Left lung (tissue), 10 donors: ENCODE measurements around the gene LGALS1. TPM values are rescaled to one million over a fixed set of nuclear protein-coding genes. Genes with fewer than 3 reads are reported as not detected.

Source experiments
- ATAC-seq: fragments of 200-7000 bp; cut with Tn5 transposase; one replicate; pipeline ENCODE4 v1.9.1; 2020; ENCODE audit warnings: moderate library complexity
- DNase-seq, 4 donors: peaks; one replicate each; pipeline ENCODE4 v3.0.0-alpha.2; 2013 to 2020
- H3K27ac ChIP-seq, 2 donors: fragments of 200-600 bp; sonication (generic) in 1 of 2; one replicate each; pipeline versions ENCODE4 v1.5.0 to v1.8.0; 2020 to 2021
- H3K27me3 ChIP-seq, 2 donors: fragments of 200-600 bp; sonication (generic) in 1 of 2; one replicate each; pipeline versions ENCODE4 v1.5.0 to v1.8.0; 2020 to 2021
- H3K36me3 ChIP-seq, 2 donors: fragments of 200-600 bp; sonication (generic) in 1 of 2; one replicate each; pipeline versions ENCODE4 v1.5.0 to v1.8.0; 2020 to 2021
- H3K4me1 ChIP-seq, 2 donors: fragments of 200-600 bp; one replicate each; pipeline ENCODE4 v1.8.0; 2021
- H3K4me3 ChIP-seq, 2 donors: fragments of 200-600 bp; sonication (generic) in 1 of 2; one replicate each; pipeline versions ENCODE4 v1.5.0 to v1.8.0; 2020 to 2021; ENCODE audit warnings: mild to moderate bottlenecking in 1 of 2
- H3K9me3 ChIP-seq, 2 donors: fragments of 200-600 bp; sonication (generic) in 1 of 2; one replicate each; pipeline versions ENCODE4 v1.5.0 to v1.8.0; 2020 to 2021
- intact Hi-C, 2 donors: fragments of 100-400 bp; cut with DNase I; formaldehyde crosslinking; loops; one replicate each; pipeline versions ENCODE4 v1.11.2 to v1.14.2; 2022
- polyA plus RNA-seq, 6 donors: library from polyadenylated mRNA; unstranded; fragments of 120-200 nt; gene quantifications; one replicate each; pipeline ENCODE4 v1.2.1, GENCODE V29; 2013; ENCODE audit not compliant: insufficient read length in 6 of 6
- total RNA-seq, 2 donors: library from RNA; stranded (reverse); fragmentation: NEBNext Ultra II Directional; extraction: Animal tissue kit (Norgen Biotek cat#: 25700); gene quantifications; one replicate each; pipeline ENCODE4 v1.2.1, GENCODE V29; 2021
- TF ChIP-seq, protein P1 (sequence below), 2 donors: fragments of 200-600 bp; sonication (generic) in 1 of 2; IDR thresholded peaks; one replicate each; pipeline versions ENCODE4 v1.5.0 to v1.8.0; 2021; ENCODE audit warnings: antibody characterized with exemption in 2 of 2
- donor health status: DM: no; HTN: yes; CAD: no.
- donor health status: DM: no; HTN: no; CAD: no.

LGALS1 gene
- total and polyA plus RNA-seq, 8 donors: 575 to 923 (median 750) TPM

DNA sequence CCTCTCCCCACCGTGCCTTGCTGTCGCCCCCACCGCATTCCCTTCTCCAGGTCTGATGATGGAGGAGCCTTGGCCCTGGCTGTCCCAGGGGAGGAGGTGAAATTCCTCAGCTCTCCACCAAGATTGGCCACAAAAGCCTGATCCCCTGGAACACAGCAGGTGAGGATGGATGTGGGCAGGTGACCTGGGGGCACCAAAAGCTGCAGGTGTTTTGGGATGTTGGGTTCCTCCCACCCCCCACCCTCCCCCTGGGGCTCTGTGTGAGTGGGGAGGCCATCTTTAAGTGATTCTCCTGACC, 22.1 kb downstream of the LGALS1 start:
- TF ChIP-seq, protein P1, sequence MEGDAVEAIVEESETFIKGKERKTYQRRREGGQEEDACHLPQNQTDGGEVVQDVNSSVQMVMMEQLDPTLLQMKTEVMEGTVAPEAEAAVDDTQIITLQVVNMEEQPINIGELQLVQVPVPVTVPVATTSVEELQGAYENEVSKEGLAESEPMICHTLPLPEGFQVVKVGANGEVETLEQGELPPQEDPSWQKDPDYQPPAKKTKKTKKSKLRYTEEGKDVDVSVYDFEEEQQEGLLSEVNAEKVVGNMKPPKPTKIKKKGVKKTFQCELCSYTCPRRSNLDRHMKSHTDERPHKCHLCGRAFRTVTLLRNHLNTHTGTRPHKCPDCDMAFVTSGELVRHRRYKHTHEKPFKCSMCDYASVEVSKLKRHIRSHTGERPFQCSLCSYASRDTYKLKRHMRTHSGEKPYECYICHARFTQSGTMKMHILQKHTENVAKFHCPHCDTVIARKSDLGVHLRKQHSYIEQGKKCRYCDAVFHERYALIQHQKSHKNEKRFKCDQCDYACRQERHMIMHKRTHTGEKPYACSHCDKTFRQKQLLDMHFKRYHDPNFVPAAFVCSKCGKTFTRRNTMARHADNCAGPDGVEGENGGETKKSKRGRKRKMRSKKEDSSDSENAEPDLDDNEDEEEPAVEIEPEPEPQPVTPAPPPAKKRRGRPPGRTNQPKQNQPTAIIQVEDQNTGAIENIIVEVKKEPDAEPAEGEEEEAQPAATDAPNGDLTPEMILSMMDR (IDR thresholded peaks at IDR 0.05): no peak
- H3K27ac ChIP-seq: no peak overlapping the region
- intact Hi-C loops: no loop called here
- no peak for DNase-seq
- H3K4me3 ChIP-seq: no peak overlapping the region
- H3K4me1 ChIP-seq: peaks cover 11 to 30% of the 10 kb centered on the region in 2 donors
- peaks cover 0 to 24% of the 10 kb centered on the region in 2 donors for H3K36me3 ChIP-seq
- no peaks in the 10 kb centered on the region for H3K27me3 ChIP-seq
- ATAC-seq: no peak
- no peaks in the 10 kb centered on the region for H3K9me3 ChIP-seq

DNA sequence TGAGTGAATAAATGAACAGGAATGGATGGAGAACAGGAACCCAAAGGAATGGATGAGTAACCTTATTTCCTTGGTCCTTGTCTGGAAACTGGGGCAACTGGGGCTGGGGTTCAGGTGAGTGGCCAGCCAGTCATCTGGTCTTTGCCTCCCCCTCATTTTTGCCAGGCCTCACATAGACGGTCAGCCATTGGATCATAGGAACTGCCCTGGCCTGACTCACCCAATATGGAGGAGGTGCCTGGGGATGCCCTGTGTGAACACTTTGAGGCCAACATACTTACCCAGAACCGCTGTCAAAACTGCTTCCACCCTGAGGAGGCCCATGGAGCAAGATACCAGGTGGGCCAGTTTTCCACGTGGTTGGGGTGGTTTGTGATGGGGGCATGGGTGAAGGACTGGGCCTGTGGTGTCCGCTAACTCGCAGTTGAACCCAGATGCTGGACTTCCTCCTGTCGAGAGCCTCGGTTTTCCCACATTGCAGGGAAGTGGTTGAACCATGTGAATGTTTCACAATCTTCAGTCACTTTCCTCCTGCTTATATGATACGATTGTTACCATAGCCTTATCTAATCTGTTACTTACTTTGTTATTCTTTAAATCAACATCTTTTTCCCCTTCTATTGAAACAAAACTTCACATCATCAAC, 25.8 kb downstream of the LGALS1 start:
- H3K9me3 ChIP-seq: no peaks in the 10 kb centered on the region
- intact Hi-C loops: no loop called here
- H3K4me1 ChIP-seq: peaks cover 5 to 32% of the 10 kb centered on the region in 2 donors
- no peak for ATAC-seq
- TF ChIP-seq, protein P1 (IDR thresholded peaks at IDR 0.05): no peak
- peak in 1 of 4 donors; percentile 49 for DNase-seq
- H3K36me3 ChIP-seq: no peaks in the 10 kb centered on the region
- no peaks in the 10 kb centered on the region for H3K27me3 ChIP-seq
- H3K27ac ChIP-seq: peak overlapping the region in 1 of 2 donors; percentile 69
- no peak overlapping the region for H3K4me3 ChIP-seq

DNA sequence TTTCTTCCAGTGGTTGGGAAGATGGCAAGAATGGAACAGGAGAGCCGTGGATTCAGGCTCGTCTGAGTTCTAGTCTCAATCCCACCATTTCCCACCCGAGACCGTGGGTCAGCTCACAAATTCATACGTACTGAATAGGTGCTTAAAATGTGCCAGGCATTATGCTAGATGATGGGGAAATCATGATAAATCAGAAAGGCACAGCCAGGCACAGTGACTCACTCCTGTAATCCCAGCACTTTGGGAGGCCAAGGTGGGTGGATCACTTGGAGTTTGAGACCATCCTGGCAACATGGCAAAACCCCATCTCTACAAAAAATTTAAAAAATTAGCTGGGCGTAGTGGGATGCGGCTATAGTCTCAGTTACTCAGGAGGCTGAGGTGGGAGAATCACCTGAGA, 28.5 kb downstream of the LGALS1 start:
- no peak overlapping the region for H3K4me3 ChIP-seq
- peaks cover 0 to 28% of the 10 kb centered on the region in 2 donors for H3K4me1 ChIP-seq
- TF ChIP-seq, protein P1 (IDR thresholded peaks at IDR 0.05): no peak
- DNase-seq: no peak
- H3K36me3 ChIP-seq: no peaks in the 10 kb centered on the region
- H3K27me3 ChIP-seq: no peaks in the 10 kb centered on the region
- H3K9me3 ChIP-seq: no peaks in the 10 kb centered on the region
- intact Hi-C loops: no loop called here
- no peak overlapping the region for H3K27ac ChIP-seq
- no peak for ATAC-seq

DNA sequence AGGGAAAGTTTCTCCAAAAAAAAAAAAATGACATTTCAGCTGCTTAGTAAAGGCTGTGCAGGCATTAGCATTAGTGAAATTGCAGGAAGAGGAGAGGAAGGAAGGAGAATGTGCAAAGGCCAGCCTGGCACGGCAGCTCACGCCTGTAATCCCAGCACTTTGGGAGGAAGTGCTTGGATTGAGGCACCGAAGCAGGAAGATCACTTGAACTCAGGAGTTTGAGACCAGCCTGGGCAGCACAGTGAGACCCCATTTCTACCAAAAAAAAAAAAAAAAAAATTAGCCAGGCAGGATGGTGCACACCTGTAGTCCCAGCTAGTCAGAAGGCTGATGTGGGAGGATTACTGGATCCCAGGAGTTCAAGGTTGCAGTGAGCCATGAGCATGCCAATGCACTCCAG, 29.2 kb downstream of the LGALS1 start:
- no peaks in the 10 kb centered on the region for H3K27me3 ChIP-seq
- no peak overlapping the region for H3K4me3 ChIP-seq
- ATAC-seq (no peak), DNase-seq (no peak)
- H3K27ac ChIP-seq: no peak overlapping the region
- TF ChIP-seq, protein P1 (IDR thresholded peaks at IDR 0.05): no peak
- peaks cover 0 to 34% of the 10 kb centered on the region in 2 donors for H3K4me1 ChIP-seq
- intact Hi-C loops: no loop called here
- H3K36me3 ChIP-seq: no peaks in the 10 kb centered on the region
- no peaks in the 10 kb centered on the region for H3K9me3 ChIP-seq

DNA sequence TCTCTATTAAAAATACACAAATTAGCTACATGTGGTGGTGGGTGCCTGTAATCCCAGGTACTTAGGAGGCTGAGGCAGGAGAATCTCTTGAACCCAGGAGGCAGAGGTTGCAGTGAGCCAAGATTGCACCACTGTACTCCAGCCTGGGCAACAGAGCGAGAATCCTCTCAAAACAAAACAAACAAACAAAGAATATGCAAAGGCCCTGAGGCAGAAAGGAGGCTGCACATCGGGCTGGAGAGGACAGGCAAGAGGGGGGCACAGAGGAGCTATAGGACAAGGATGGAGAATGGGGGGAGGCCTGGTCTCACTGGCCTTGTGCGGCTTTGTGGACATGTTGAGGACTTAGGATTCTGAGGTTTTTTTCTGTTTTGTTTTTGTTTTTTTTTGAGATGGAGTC, 29.8 kb downstream of the LGALS1 start:
- intact Hi-C loops: no loop called here
- no peak for DNase-seq
- TF ChIP-seq, protein P1 (IDR thresholded peaks at IDR 0.05): no peak
- Histone ChIP-seq H3K9me3 (no peaks in the 10 kb centered on the region), H3K36me3 (no peaks in the 10 kb centered on the region), H3K27ac (no peak overlapping the region), H3K4me1 (peaks cover 0 to 34% of the 10 kb centered on the region in 2 donors), H3K27me3 (no peaks in the 10 kb centered on the region), H3K4me3 (no peak overlapping the region)
- ATAC-seq: no peak
